ENCODE results near the gene EXOC2.

The EXOC2 gene

DNA sequence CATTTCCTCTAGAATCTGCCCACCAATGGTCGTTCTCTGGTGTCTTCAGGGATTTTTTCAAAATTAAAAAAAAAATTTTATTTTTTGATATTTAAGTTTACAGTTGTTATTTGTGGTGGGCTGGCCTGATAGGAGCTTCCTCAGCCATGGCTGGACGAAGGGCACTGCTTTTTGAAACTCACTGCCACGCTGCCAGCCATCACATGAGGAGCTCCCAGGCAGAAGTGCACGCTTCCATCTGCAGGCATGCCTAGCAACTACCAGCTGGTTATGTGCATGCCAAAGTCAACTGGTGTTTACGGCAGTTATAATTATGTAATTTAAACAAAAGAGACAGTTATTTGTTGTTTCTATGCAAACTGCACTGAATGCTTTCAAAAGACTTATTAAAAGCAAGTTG lies 196.3 kb downstream of the EXOC2 start:
- no peak for TF ChIP-seq POLR2AphosphoS5 (IDR thresholded peaks at IDR 0.05; ENCODE audit: low read depth, low read length)
- TF ChIP-seq, protein P1, sequence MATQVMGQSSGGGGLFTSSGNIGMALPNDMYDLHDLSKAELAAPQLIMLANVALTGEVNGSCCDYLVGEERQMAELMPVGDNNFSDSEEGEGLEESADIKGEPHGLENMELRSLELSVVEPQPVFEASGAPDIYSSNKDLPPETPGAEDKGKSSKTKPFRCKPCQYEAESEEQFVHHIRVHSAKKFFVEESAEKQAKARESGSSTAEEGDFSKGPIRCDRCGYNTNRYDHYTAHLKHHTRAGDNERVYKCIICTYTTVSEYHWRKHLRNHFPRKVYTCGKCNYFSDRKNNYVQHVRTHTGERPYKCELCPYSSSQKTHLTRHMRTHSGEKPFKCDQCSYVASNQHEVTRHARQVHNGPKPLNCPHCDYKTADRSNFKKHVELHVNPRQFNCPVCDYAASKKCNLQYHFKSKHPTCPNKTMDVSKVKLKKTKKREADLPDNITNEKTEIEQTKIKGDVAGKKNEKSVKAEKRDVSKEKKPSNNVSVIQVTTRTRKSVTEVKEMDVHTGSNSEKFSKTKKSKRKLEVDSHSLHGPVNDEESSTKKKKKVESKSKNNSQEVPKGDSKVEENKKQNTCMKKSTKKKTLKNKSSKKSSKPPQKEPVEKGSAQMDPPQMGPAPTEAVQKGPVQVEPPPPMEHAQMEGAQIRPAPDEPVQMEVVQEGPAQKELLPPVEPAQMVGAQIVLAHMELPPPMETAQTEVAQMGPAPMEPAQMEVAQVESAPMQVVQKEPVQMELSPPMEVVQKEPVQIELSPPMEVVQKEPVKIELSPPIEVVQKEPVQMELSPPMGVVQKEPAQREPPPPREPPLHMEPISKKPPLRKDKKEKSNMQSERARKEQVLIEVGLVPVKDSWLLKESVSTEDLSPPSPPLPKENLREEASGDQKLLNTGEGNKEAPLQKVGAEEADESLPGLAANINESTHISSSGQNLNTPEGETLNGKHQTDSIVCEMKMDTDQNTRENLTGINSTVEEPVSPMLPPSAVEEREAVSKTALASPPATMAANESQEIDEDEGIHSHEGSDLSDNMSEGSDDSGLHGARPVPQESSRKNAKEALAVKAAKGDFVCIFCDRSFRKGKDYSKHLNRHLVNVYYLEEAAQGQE (IDR thresholded peaks at IDR 0.05; ENCODE audit: insufficient read depth in 1 of 2, low read depth in 2 of 2, low read length in 2 of 2): no peak
- TF ChIP-seq SIN3A (IDR thresholded peaks at IDR 0.05; ENCODE audit: borderline replicate concordance, insufficient read depth, low read length): no peak
- no peak for TF ChIP-seq TAF1 (IDR thresholded peaks at IDR 0.05; ENCODE audit: borderline replicate concordance, insufficient read depth, low read length)
- TF ChIP-seq FOXP2 (optimal IDR thresholded peaks at IDR 0.05; ENCODE audit: borderline replicate concordance, extremely low read depth, extremely low read length, insufficient read depth): no peak

DNA sequence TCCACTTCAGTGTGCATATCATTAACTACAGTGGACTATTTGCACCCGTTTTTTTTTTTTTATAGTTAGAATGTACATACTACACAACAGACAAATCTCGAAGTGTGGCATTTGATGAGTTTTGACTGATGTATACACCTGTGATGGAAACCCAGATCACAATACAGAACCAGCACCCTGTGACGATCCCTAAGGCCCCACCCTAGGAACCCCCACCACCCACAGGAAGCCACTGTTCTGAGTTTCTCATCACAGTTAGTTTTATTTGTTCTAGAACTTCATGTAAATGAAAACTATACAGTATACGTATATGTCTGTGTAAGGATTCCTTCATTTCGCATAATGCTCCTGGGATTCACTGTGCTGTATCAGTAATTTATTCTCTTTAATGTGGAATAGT lies 198.5 kb downstream of the EXOC2 start:
- no peak for TF ChIP-seq POLR2AphosphoS5 (IDR thresholded peaks at IDR 0.05; ENCODE audit: low read depth, low read length)
- no peak for TF ChIP-seq TAF1 (IDR thresholded peaks at IDR 0.05; ENCODE audit: borderline replicate concordance, insufficient read depth, low read length)
- TF ChIP-seq FOXP2 (optimal IDR thresholded peaks at IDR 0.05; ENCODE audit: borderline replicate concordance, extremely low read depth, extremely low read length, insufficient read depth): no peak
- TF ChIP-seq, protein P1 (IDR thresholded peaks at IDR 0.05; ENCODE audit: insufficient read depth in 1 of 2, low read depth in 2 of 2, low read length in 2 of 2): no peak
- no peak for TF ChIP-seq SIN3A (IDR thresholded peaks at IDR 0.05; ENCODE audit: borderline replicate concordance, insufficient read depth, low read length)

DNA sequence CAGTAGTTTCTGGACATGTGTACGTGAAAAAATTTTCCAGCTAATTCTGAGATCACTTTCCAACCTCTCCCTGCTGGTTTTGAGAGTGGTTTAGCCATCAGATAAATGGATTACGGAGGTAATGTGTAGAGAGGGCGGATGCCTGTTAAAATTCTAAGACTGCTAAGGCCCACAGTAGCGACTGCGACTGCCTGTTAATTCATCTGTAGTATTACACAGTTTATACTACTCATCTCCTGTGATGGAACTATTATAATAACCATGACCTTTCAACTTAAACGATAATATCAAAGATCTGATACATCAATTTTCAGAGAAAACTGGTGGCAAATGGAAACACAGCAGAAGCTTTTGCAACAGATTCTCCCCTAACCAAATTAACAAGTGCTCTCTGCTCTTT lies 199.1 kb downstream of the EXOC2 start:
- TF ChIP-seq POLR2AphosphoS5 (IDR thresholded peaks at IDR 0.05; ENCODE audit: low read depth, low read length) (no peak), TAF1 (IDR thresholded peaks at IDR 0.05; ENCODE audit: borderline replicate concordance, insufficient read depth, low read length) (no peak), SIN3A (IDR thresholded peaks at IDR 0.05; ENCODE audit: borderline replicate concordance, insufficient read depth, low read length) (no peak), FOXP2 (optimal IDR thresholded peaks at IDR 0.05; ENCODE audit: borderline replicate concordance, extremely low read depth, extremely low read length, insufficient read depth) (no peak)
- TF ChIP-seq, protein P1 (IDR thresholded peaks at IDR 0.05; ENCODE audit: insufficient read depth in 1 of 2, low read depth in 2 of 2, low read length in 2 of 2): no peak

DNA sequence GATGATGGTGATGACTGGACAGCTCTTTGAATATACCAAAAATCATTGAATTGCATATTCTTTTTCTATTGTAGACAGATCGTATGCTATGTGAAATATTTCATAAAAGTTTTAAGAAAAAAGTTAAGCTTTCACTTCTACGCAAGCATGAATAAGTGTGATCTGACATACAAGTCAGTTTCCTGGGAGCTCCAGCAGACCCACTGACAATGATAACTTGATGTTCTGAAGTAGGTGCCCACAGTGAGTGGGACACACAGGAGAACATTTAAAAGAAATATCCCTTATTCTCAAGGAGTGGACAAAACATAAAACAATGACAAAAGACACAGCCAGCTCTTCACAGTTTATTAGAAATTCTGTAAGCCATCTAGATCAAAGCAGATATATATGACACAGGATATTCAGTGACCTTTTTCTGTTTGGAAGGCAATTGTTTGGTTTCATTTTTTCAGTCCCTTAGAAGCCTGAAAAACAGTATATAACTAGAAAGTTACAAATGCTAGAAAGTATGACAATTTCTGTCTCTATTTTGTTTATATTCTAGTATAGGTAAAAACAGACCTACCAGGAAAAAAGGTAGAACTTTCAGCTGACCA lies 200.0 kb downstream of the EXOC2 start:
- no peak for TF ChIP-seq SIN3A (IDR thresholded peaks at IDR 0.05; ENCODE audit: borderline replicate concordance, insufficient read depth, low read length)
- no peak for TF ChIP-seq FOXP2 (optimal IDR thresholded peaks at IDR 0.05; ENCODE audit: borderline replicate concordance, extremely low read depth, extremely low read length, insufficient read depth)
- TF ChIP-seq POLR2AphosphoS5 (IDR thresholded peaks at IDR 0.05; ENCODE audit: low read depth, low read length): no peak
- no peak for TF ChIP-seq TAF1 (IDR thresholded peaks at IDR 0.05; ENCODE audit: borderline replicate concordance, insufficient read depth, low read length)
- TF ChIP-seq, protein P1 (IDR thresholded peaks at IDR 0.05; ENCODE audit: insufficient read depth in 1 of 2, low read depth in 2 of 2, low read length in 2 of 2): no peak
